Measurements from ENCODE around the gene ZNF471.

DNA sequence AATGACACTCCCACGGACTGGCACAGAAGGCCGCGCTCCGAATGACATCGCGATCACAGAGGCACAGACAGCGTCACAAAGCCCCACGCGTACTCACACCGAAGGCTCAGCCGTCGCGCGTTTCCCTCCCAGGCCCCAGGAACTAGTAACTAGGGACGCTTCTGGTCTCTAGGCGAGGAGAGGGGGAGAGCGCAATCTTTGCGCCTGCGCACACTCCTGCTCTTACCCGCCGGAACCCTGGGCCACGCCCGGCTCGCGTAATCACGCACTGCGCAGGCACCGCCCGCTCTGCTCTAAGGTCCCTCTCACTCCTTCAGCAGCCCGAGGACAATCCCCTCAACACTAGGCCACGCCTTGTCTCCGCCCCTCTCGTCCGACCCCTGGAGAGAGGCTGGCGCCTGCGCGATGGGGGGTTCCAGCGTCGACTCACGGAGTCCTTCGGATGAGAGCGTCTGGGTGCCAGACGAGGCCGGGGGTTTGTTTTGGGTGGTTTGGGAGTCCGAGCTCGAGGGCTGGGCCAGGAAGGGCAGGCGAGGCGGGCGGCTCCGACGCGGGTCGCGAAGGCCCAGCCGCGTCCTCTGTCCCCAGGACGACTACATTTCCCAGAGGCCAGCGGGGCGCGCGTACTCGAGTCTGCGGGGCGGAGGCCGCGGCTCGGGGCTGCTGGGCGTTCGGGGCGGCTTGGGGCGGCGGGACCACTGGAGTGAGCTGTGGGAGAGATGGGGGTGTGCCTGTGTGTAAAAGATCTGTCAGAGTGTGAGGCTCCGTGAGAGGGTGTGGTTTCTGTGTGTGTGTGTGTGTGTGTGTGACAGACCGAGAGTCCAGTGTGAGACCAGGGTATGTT lies at the start of gene ZNF471:
- TF ChIP-seq, protein P1, sequence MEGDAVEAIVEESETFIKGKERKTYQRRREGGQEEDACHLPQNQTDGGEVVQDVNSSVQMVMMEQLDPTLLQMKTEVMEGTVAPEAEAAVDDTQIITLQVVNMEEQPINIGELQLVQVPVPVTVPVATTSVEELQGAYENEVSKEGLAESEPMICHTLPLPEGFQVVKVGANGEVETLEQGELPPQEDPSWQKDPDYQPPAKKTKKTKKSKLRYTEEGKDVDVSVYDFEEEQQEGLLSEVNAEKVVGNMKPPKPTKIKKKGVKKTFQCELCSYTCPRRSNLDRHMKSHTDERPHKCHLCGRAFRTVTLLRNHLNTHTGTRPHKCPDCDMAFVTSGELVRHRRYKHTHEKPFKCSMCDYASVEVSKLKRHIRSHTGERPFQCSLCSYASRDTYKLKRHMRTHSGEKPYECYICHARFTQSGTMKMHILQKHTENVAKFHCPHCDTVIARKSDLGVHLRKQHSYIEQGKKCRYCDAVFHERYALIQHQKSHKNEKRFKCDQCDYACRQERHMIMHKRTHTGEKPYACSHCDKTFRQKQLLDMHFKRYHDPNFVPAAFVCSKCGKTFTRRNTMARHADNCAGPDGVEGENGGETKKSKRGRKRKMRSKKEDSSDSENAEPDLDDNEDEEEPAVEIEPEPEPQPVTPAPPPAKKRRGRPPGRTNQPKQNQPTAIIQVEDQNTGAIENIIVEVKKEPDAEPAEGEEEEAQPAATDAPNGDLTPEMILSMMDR (IDR thresholded peaks at IDR 0.05), result no peak
- TF ChIP-seq POLR2A (IDR thresholded peaks at IDR 0.05), result peak in 2 of 4 donors; percentile 38 to 39
- TF ChIP-seq EP300 (IDR thresholded peaks at IDR 0.05), result no peak
